Measurements from ENCODE around the gene LRTM1.

The LRTM1 gene

DNA sequence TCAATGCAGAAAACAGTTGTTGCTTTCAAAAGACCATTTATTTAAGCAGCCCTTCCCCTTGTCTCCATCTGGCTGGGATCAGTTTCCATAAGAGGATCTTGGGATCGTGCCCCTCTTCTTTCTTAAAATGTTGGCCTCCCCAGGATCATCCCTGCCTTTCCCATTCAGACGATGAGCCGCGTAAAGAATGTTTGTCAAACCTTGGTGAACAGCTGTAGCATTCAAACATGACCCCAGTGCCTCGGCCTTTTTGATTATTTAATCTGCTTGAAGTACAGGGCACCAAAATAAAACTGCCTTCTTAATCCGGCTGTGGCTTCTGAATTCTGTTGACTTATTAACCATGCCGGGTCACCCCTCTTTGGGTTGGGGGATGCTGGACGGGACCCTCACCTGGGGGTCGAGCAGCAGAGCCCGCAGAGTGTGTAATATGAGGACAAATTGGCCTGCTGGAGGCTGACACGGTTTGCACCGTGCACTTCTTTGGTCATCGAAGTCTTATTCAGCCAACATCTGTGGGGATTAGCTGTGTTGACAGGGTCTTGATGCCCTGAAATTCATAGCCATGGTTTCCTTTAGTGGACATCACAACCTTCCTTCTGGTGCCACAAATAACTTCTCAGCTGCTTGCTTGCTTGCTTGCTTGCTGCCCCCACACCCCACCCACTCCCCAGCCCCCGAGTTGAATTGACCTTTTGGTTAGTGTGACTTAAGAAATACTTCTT is at the start of gene LRTM1:
Gene LRTM1, minus strand, starts transcription at position 14 of the 725 bp plus-strand sequence. CDS start 148 bp downstream, outside the sequence.
- TF ChIP-seq GATA2 (IDR thresholded peaks at IDR 0.05; ENCODE audit: low read depth, low read length): no peak
- TF ChIP-seq GATA3 (IDR thresholded peaks at IDR 0.05; ENCODE audit: low read depth, low read length): no peak

DNA sequence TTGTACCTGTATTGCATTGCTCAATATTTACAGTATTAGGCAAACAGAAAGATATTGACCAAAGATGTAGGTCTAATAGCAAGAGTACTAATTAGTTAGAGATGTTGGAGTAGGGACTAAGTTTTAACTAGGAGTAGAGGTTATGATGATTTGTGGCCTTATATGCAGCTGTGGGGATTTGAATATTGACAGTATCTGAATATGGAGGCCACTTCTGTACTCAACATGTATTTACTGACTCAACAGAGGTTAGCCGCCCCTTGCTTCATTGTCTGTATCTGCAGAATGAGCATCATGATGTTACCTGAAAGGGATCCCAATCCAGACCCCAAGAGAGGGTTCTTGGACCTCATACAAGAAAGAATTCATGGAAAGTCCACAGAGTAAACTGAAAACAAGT is 49.6 kb upstream of the LRTM1 start:
- no peak for TF ChIP-seq GATA3 (IDR thresholded peaks at IDR 0.05; ENCODE audit: low read depth, low read length)
- TF ChIP-seq GATA2 (IDR thresholded peaks at IDR 0.05; ENCODE audit: low read depth, low read length): no peak

DNA sequence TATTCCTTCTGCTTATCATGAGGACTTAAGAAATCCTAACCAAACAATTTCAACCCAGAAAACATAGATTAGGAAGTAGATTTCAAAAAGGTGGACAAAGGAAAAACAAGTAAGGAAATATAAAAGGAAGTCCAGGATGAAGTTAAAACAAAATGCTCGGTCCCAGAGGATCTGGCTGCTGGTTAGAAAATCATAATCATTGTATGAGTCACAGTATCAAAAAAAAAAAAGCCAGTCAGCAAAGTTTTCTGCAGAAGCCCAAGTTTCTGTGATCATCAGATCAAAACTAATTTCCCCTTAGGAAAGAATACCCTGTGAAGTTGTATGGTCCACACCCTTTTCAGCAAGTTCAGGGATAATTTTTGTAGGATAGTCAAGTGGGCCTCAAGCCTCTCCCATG is 43.0 kb upstream of the LRTM1 start:
- no peak for TF ChIP-seq GATA3 (IDR thresholded peaks at IDR 0.05; ENCODE audit: low read depth, low read length)
- no peak for TF ChIP-seq GATA2 (IDR thresholded peaks at IDR 0.05; ENCODE audit: low read depth, low read length)

DNA sequence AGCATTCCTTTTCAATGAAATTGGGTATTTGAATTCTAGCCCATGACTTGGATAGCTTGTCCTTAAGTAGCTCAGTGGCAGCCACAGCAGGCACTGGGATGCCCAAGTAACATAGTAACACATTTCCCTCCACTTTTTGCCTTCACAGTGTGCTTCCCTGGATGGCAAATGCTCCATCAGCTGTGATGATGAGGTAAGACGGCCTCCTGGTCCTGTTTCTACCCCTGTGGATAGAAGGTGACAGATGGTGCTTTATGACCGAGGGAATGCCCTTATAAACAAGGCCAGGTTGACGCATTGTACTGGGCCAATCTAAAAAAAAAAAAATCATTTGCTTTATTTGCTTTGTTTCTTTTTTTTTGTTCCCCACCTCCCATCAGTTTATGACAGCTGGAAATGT is 41.8 kb upstream of the LRTM1 start:
- no peak for TF ChIP-seq GATA3 (IDR thresholded peaks at IDR 0.05; ENCODE audit: low read depth, low read length)
- no peak for TF ChIP-seq GATA2 (IDR thresholded peaks at IDR 0.05; ENCODE audit: low read depth, low read length)

DNA sequence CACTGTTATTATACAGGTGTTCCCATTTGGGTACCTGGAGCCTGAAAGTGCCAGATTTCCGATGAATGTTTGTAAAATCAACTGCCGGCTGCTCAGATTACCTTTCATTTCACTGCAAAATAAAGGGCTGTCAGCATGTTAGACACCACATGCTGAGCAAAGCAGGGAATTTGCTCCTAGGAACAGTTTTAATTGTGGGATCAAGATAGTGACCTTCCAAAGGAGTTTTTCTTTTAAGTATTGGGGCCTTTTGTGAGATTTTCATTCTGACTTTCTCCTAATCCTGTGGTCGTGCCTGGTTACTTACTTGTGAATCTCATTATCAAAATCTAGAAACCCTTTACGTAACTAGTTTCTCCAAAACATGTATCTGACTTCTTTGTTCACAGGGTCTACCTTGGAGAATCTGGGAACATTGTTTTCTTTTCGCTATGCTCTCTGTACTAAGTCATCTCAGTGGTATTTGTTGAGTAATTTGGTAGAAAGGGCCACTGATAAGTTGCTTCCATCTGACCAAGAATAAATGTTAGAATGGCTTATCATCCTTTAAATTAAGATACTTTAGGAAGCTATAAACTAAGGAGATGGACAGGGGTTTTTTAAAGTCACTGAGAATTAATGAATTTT is 40.8 kb upstream of the LRTM1 start:
- TF ChIP-seq GATA3 (IDR thresholded peaks at IDR 0.05; ENCODE audit: low read depth, low read length) (no peak), GATA2 (IDR thresholded peaks at IDR 0.05; ENCODE audit: low read depth, low read length) (no peak)

DNA sequence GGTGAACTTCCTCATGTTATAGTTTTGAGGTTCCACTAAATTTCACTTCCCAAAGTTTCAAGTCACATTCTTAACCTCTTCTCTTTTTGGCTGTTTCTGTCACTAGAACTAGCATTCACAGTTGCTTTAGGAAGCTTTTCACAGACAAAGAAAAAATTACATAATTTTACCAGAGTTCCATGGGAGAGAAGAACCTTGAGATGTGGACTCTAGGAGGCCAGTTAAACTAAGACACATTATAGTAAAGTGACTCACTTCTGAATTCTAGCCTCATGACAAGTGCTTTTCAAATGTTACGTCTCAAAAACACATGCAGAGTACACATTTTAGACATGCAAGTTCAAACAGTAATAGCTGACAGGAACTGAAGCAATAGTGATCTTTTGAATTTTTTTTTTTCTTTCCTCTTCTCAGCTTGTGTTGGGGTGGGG is 39.9 kb upstream of the LRTM1 start:
- TF ChIP-seq GATA3 (IDR thresholded peaks at IDR 0.05; ENCODE audit: low read depth, low read length) (no peak), GATA2 (IDR thresholded peaks at IDR 0.05; ENCODE audit: low read depth, low read length) (no peak)

DNA sequence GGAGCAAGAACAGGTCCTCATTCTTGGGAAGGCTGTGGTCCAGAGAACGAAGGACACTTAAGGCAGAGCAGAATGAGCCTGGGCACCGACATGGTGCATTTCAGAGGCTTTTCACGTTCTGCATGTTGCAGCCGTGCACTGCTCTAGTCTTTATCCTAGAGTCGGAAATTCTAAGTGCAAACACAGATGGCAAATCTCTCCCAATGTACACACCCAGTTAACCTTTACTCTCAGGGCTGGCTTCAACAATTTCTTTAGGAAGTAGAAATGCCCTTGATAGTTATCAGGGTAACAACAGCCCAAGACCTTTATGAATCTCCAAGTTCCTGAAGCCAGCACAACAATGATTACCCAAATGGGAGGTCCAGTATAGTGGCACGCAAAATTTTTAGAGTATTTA is 39.1 kb upstream of the LRTM1 start:
- TF ChIP-seq GATA2 (IDR thresholded peaks at IDR 0.05; ENCODE audit: low read depth, low read length) (no peak), GATA3 (IDR thresholded peaks at IDR 0.05; ENCODE audit: low read depth, low read length) (no peak)

DNA sequence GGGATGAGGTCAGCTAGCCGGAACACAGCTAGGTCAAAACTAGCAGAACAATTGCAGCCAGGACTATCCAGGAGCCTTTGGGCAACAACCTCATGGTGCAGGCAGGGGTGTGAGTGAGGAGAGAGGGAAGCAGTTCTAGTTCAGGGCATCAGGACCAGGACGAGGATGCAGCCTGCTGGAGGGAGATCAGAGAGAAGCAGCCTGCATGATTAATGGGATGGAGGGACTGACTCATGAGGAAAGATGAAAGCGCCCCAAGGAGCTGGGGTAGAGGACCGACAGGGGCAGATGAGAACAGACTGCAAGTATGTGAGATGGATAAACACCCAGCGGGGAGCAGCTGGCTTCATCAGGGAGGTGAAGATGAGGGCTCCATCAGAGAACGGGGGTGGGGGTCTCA is 37.9 kb upstream of the LRTM1 start:
- TF ChIP-seq GATA3 (IDR thresholded peaks at IDR 0.05; ENCODE audit: low read depth, low read length): no peak
- TF ChIP-seq GATA2 (IDR thresholded peaks at IDR 0.05; ENCODE audit: low read depth, low read length): no peak

DNA sequence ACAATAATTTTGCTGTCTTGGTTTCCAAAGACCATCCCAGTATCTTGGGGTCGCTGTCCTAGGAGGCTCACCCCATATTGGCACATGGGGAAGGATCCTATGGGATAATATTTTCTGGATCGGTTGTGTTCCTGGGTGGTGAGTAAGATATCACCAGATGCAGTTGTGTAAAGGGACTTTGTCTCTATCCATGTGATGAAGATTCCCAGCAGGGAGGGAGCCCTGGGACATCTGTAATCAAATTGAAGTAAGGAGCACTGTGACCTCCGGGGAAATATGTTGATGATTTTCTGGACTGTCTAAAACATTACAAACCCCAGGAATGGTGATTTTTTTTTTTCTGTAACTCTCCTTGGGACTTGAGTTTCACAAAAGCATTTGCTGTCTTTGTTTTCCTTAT is 36.2 kb upstream of the LRTM1 start:
- TF ChIP-seq GATA2 (IDR thresholded peaks at IDR 0.05; ENCODE audit: low read depth, low read length) (no peak), GATA3 (IDR thresholded peaks at IDR 0.05; ENCODE audit: low read depth, low read length) (no peak)

DNA sequence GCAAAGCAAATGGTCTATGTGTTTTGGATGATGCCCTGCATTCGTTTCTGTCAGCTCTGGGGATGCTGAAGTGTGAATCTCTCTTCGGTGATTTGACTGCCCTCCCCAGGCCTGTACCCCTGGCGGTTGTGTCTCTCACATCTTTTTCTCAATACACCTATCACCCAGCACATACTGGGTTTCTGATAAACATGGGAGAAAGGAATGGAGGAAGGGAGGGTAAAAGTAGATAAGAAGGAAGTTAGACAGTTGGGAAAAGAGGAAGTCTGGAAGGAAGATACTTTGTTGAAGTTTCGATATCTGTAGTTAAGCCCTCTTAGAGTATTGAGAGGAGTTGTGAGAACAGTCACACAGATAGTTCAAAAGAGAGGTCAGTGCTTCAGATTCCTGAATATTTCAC is 35.8 kb upstream of the LRTM1 start:
- no peak for TF ChIP-seq GATA3 (IDR thresholded peaks at IDR 0.05; ENCODE audit: low read depth, low read length)
- TF ChIP-seq GATA2 (IDR thresholded peaks at IDR 0.05; ENCODE audit: low read depth, low read length): no peak

DNA sequence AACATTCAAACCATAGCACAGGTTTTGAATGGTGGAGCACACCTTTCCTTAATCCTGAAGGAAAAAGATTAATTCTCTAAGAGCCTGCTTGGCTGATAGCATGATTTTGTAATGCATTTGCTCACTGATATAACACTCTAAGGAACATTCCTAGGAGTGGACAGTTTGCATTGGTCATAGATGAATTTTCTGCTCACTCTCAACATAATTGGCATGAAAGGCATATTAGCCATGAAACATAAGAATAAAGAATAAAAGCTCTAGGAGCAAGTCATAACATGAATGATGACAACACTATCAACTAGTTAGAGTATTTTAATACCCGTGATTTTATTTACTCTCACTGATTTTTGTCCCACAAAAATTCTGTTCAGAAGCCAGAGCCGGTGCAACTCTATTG is 34.3 kb upstream of the LRTM1 start:
- TF ChIP-seq GATA2 (IDR thresholded peaks at IDR 0.05; ENCODE audit: low read depth, low read length) (no peak), GATA3 (IDR thresholded peaks at IDR 0.05; ENCODE audit: low read depth, low read length) (no peak)

DNA sequence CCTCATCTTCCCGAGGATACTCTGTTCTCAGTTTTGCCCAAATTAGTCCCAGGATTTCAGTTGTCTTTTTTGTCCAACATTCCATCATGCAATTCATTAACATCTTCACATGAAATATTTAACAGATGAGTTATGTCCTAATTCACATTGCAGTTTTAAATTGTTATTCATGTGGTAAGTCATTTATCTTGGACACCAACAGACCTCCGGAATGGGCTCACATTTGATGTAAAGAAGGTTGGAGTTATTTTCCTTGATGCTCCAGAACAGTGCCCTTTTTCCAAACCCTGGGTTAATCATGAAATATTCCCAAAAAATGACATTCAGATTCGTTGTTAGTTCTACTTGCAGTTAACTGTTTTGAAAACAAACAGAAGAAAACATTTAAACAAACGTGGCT is 32.8 kb upstream of the LRTM1 start:
- no peak for TF ChIP-seq GATA3 (IDR thresholded peaks at IDR 0.05; ENCODE audit: low read depth, low read length)
- TF ChIP-seq GATA2 (IDR thresholded peaks at IDR 0.05; ENCODE audit: low read depth, low read length): no peak

DNA sequence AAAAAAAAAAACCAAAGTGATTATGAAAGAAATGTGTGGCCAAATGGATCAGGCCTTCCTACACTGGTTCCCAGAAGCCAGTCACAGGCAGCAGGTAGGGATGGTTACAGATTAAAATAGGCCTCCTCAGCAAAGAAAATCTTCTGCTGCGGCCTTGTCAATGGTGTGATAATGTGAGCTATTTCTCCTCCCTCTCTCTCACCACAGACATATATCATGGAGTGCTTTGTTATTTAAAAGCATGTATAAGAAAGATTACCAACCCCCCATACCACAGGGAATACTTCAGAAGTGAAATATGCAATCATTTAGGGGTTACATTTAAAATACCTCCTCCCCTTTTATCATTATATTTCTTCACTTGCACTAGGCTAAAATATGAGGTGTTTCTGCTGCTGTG is 32.2 kb upstream of the LRTM1 start:
- TF ChIP-seq GATA2 (IDR thresholded peaks at IDR 0.05; ENCODE audit: low read depth, low read length) (no peak), GATA3 (IDR thresholded peaks at IDR 0.05; ENCODE audit: low read depth, low read length) (no peak)

DNA sequence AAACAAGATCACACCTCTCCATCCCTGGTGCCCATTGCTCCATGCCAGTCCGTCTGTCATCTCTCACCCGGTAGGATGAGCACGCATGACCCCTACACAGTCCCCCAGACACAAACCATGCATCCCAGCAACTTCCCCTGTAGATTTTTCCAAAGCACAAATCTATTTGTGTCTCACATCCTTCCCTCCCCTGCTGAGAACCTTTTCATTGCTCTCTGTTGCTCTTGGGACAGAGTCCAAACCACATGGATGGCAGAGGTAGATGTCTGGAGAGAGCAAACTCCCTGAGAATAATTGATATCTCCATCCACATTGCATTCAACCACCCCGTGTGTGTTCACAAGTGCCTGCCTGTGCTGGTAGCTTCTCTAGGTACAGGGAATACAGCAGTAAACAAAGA is 29.9 kb upstream of the LRTM1 start:
- TF ChIP-seq GATA2 (IDR thresholded peaks at IDR 0.05; ENCODE audit: low read depth, low read length): no peak
- no peak for TF ChIP-seq GATA3 (IDR thresholded peaks at IDR 0.05; ENCODE audit: low read depth, low read length)

DNA sequence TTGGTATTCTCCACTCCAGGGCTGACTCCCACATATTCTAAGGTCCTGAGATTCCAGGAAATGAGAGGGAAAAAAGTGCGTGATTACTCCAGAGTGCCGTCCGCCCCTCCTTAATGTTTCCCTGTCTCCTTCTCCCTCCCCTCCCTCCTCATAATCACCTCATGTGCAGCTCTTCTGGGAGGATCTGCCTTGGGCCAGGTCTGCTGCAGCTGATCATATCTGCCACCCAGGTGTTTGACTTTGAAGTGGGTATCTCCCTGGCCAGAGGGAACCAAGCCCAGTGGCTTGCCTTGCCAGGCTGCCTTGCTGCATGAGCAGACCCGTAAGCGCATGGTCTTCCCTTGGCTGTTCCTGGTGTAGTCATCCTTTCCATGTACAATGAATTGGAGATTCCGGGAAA is 28.1 kb upstream of the LRTM1 start:
- no peak for TF ChIP-seq GATA2 (IDR thresholded peaks at IDR 0.05; ENCODE audit: low read depth, low read length)
- TF ChIP-seq GATA3 (IDR thresholded peaks at IDR 0.05; ENCODE audit: low read depth, low read length): no peak

Measured in SH-SY5Y (cell line).